Pulmonary artery endothelial cell (primary cell): ENCODE measurements around the gene KCNH1. TPM values are rescaled to one million over a fixed set of nuclear protein-coding genes. Genes with fewer than 3 reads are reported as not detected.
"Not testable (repeated sequence)": the region's sequence is repeated elsewhere in the genome, so short reads cannot be mapped to it uniquely, and the experiment has no call there.

ENCODE experiments used
- DNase-seq: peaks from one replicate; pipeline ENCODE4 v3.0.0-alpha.2; 2011; ENCODE audit warnings: low read depth, low spot score
- total RNA-seq: library from RNA; depleted of rRNA; stranded (reverse); fragments of >200 nt; gene quantifications from 2 replicates; pipeline ENCODE4 v1.2.3, GENCODE V29; 2014

KCNH1 gene
- total RNA-seq, 1 donor from 2014 or later: not detected

- no peak for DNase-seq
Observed at GRCh38 chr1:210687582-210688279, 446.2 kb downstream of the KCNH1 start.

- DNase-seq: no peak
Observed at GRCh38 chr1:210686841-210687240, 447.1 kb downstream of the KCNH1 start.

- DNase-seq: no peak
Observed at GRCh38 chr1:210685295-210685650, 448.7 kb downstream of the KCNH1 start.

- no peak for DNase-seq
Observed at GRCh38 chr1:210684466-210685294, 449.3 kb downstream of the KCNH1 start.

- no peak for DNase-seq
Observed at GRCh38 chr1:210683403-210684047, 450.4 kb downstream of the KCNH1 start.

- DNase-seq: no peak
Observed at GRCh38 chr1:210681158-210681557, 452.8 kb downstream of the KCNH1 start.

GRCh38 chr1:210678306-210678705 is 455.6 kb downstream of the KCNH1 start:
- no peak for DNase-seq

- no peak for DNase-seq
Observed at GRCh38 chr1:210677533-210677932, 456.4 kb downstream of the KCNH1 start.

GRCh38 chr1:210676539-210676938 is 457.4 kb downstream of the KCNH1 start:
- no peak for DNase-seq

GRCh38 chr1:210674151-210674550 is 459.8 kb downstream of the KCNH1 start:
- no peak for DNase-seq

- no peak for DNase-seq
Observed at GRCh38 chr1:210669951-210670350, 464.0 kb downstream of the KCNH1 start.

GRCh38 chr1:210663730-210664573 is 470.0 kb downstream of the KCNH1 start:
- DNase-seq: no peak

GRCh38 chr1:210662291-210663050 is 471.5 kb downstream of the KCNH1 start:
- DNase-seq: no peak

GRCh38 chr1:210661520-210661919 is 472.4 kb downstream of the KCNH1 start:
- DNase-seq: not testable (repeated sequence)

- no peak for DNase-seq
Observed at GRCh38 chr1:210657806-210658205, 476.1 kb downstream of the KCNH1 start.

GRCh38 chr1:210655511-210655910 is 478.4 kb downstream of the KCNH1 start:
- no peak for DNase-seq

GRCh38 chr1:210654176-210654981 is 479.6 kb downstream of the KCNH1 start:
- no peak for DNase-seq

- DNase-seq: peak; percentile 3
Observed at GRCh38 chr1:210653771-210654170, 480.2 kb downstream of the KCNH1 start.

- no peak for DNase-seq
Observed at GRCh38 chr1:210652329-210652954, 481.5 kb downstream of the KCNH1 start.
